ENCODE measurements around the gene NHERF1. TPM values are rescaled to one million over a fixed set of nuclear protein-coding genes. Genes with fewer than 3 reads are reported as not detected.

The NHERF1 gene
- total and polyA plus RNA-seq, 9 of the 15 experiments (the other 6 are each of a cell fraction or from before 2014, with no cell fraction given) = 11.4 to 79.9 (median 36.9) TPM

GRCh38 chr17:74766413-74766812, 18.0 kb downstream of the NHERF1 start (continued):
- TF ChIP-seq, protein P1, sequence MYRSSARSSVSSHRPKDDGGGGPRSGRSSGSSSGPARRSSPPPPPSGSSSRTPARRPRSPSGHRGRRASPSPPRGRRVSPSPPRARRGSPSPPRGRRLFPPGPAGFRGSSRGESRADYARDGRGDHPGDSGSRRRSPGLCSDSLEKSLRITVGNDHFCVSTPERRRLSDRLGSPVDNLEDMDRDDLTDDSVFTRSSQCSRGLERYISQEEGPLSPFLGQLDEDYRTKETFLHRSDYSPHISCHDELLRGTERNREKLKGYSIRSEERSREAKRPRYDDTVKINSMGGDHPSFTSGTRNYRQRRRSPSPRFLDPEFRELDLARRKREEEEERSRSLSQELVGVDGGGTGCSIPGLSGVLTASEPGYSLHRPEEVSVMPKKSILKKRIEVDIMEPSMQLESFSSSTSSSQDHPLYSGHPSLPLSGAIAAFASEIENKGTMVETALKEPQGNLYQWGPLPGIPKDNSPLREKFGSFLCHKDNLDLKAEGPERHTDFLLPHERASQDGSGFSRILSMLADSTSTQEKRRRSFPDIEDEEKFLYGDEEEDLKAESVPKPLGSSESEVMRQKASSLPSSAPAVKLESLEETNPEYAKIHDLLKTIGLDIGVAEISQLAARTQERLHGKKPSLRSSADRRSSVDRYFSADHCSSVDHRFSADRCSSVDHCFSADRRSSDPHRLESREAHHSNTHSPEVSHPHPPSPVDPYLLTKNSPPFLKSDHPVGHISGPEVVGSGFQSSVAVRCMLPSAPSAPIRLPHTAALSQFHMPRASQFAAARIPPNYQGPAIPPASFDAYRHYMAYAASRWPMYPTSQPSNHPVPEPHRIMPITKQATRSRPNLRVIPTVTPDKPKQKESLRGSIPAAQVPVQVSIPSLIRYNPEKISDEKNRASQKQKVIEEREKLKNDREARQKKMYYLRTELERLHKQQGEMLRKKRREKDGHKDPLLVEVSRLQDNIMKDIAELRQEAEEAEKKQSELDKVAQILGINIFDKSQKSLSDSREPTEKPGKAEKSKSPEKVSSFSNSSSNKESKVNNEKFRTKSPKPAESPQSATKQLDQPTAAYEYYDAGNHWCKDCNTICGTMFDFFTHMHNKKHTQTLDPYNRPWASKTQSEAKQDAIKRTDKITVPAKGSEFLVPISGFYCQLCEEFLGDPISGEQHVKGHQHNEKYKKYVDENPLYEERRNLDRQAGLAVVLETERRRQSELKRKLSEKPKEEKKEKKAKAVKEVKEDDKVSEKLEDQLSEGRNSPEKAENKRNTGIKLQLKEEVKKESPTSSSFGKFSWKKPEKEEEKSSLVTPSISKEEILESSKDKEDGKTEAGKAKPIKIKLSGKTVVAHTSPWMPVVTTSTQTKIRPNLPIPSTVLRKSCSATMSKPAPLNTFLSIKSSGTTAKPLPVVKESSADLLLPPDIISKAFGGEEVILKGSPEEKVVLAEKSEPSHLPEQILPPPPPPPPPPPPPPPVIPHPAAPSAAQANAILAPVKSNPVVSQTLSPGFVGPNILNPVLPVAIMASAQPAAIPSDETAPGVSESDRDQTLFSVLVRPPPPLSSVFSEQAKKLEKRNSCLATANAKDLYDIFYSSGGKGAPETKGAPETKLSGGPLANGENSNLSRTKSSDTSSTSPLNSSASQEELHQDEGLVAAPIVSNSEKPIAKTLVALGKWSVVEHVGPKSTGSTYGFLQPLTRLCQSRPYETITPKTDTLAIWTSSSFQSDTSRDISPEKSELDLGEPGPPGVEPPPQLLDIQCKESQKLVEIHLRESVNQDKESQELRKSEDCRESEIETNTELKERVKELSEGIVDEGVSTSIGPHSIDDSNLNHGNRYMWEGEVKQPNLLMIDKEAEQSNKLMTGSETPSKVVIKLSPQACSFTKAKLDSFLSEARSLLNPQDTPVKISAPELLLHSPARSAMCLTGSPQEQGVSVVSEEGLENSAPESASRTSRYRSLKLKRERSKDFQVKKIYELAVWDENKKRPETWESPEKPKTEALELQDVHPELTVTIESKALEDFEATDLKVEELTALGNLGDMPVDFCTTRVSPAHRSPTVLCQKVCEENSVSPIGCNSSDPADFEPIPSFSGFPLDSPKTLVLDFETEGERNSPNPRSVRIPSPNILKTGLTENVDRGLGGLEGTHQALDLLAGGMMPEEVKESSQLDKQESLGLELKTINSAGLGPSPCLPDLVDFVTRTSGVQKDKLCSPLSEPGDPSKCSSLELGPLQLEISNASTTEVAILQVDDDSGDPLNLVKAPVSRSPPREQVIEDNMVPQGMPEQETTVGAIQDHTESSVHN (IDR thresholded peaks at IDR 0.05; ENCODE audit: borderline replicate concordance in 1 of 2, low read depth in 1 of 2) = no peak
- peak; percentile 94 for TF ChIP-seq C11orf30 (IDR thresholded peaks at IDR 0.05; ENCODE audit: low read depth)
- TF ChIP-seq ZNF589 (CRISPR knock-in tag; IDR thresholded peaks at IDR 0.05; ENCODE audit: low read depth) = no peak
- TF ChIP-seq AFF1 (IDR thresholded peaks at IDR 0.05; ENCODE audit: low read depth in 1 of 2, partially characterized antibody in 2 of 2) = no peak
- TF ChIP-seq LCOR (CRISPR knock-in tag; IDR thresholded peaks at IDR 0.05) = no peak
- no peak for TF ChIP-seq HCFC1 (IDR thresholded peaks at IDR 0.05; ENCODE audit: low read depth, low read length)
- TF ChIP-seq MAFG (tag; conservative IDR thresholded peaks at IDR 0.05) = peak; percentile 94
- peak; percentile 71 for TF ChIP-seq NFE2 (IDR thresholded peaks at IDR 0.05; ENCODE audit: low read depth)
- TF ChIP-seq SRSF9 (IDR thresholded peaks at IDR 0.05; ENCODE audit: borderline replicate concordance, low read depth, low read length) = no peak
- TF ChIP-seq ZNF124 (CRISPR knock-in tag; IDR thresholded peaks at IDR 0.05) = no peak
- no peak for TF ChIP-seq MCM2 (IDR thresholded peaks at IDR 0.05; ENCODE audit: low read depth)
- TF ChIP-seq, protein P2, sequence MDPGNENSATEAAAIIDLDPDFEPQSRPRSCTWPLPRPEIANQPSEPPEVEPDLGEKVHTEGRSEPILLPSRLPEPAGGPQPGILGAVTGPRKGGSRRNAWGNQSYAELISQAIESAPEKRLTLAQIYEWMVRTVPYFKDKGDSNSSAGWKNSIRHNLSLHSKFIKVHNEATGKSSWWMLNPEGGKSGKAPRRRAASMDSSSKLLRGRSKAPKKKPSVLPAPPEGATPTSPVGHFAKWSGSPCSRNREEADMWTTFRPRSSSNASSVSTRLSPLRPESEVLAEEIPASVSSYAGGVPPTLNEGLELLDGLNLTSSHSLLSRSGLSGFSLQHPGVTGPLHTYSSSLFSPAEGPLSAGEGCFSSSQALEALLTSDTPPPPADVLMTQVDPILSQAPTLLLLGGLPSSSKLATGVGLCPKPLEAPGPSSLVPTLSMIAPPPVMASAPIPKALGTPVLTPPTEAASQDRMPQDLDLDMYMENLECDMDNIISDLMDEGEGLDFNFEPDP (CRISPR knock-in tag; IDR thresholded peaks at IDR 0.05) = no peak
- no peak for TF ChIP-seq RBM22 (IDR thresholded peaks at IDR 0.05; ENCODE audit: low read depth, low read length, poor library complexity, severe bottlenecking)
- TF ChIP-seq ZNF785 (CRISPR knock-in tag; IDR thresholded peaks at IDR 0.05) = no peak
- TF ChIP-seq NFIC (IDR thresholded peaks at IDR 0.05) = no peak
- TF ChIP-seq MECOM (CRISPR knock-in tag; IDR thresholded peaks at IDR 0.05) = no peak
- peak; percentile 97 for TF ChIP-seq ZNF316 (IDR thresholded peaks at IDR 0.05)
